Neural cell (in vitro differentiated cells): ENCODE measurements around the gene SLC9A6.

Experiments
- EZH2 ChIP-seq: fragments of 200-600, 300-800 bp; shearing (Covaris generic), sonication (generic); IDR thresholded peaks from 2 replicates; pipeline ENCODE4 v1.6.1; 2014; ENCODE audit warnings: antibody characterized with exemption, low read length, borderline replicate concordance, mild to moderate bottlenecking; ENCODE audit not compliant: insufficient read depth, poor library complexity, severe bottlenecking
- POLR2AphosphoS5 ChIP-seq: IDR thresholded peaks from 2 replicates; pipeline ENCODE4 v1.6.1; 2012
- TAF1 ChIP-seq: IDR thresholded peaks from 2 replicates; pipeline ENCODE4 v1.6.1; 2012; ENCODE audit warnings: low read depth
- TF ChIP-seq, protein P1 (sequence below): fragments of 450-650 bp; IDR thresholded peaks from 2 replicates; pipeline ENCODE4 v1.5.1; 2014; ENCODE audit warnings: antibody characterized with exemption, mild to moderate bottlenecking, moderate library complexity; ENCODE audit not compliant: poor library complexity, severe bottlenecking
- TF ChIP-seq, protein P2 (sequence below): IDR thresholded peaks from 2 replicates; pipeline ENCODE4 v1.6.1; 2012; ENCODE audit warnings: borderline replicate concordance

DNA sequence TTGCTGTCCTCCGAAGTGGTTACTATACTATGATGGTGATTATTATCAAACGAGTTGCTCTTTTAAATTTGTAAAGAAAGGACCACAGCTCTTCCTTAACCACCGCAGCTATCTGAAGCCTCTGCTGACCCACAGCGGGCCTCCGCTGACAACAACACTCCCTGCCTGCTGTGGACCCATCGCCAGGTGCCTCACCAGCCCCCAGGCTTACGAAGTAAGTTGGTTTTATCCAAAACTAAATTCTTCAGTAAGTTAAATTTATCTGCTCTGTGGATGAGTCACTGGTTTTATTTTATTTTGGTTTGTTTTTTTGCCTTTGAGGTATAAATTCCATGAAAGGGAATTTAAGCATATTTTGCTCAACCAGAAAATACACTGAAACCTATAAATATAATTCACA, 54.7 kb downstream of the SLC9A6 start:
- TF ChIP-seq, protein P1, sequence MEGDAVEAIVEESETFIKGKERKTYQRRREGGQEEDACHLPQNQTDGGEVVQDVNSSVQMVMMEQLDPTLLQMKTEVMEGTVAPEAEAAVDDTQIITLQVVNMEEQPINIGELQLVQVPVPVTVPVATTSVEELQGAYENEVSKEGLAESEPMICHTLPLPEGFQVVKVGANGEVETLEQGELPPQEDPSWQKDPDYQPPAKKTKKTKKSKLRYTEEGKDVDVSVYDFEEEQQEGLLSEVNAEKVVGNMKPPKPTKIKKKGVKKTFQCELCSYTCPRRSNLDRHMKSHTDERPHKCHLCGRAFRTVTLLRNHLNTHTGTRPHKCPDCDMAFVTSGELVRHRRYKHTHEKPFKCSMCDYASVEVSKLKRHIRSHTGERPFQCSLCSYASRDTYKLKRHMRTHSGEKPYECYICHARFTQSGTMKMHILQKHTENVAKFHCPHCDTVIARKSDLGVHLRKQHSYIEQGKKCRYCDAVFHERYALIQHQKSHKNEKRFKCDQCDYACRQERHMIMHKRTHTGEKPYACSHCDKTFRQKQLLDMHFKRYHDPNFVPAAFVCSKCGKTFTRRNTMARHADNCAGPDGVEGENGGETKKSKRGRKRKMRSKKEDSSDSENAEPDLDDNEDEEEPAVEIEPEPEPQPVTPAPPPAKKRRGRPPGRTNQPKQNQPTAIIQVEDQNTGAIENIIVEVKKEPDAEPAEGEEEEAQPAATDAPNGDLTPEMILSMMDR: no peak
- no peak for TF ChIP-seq TAF1
- no peak for TF ChIP-seq EZH2
- no peak for TF ChIP-seq POLR2AphosphoS5
- TF ChIP-seq, protein P2, sequence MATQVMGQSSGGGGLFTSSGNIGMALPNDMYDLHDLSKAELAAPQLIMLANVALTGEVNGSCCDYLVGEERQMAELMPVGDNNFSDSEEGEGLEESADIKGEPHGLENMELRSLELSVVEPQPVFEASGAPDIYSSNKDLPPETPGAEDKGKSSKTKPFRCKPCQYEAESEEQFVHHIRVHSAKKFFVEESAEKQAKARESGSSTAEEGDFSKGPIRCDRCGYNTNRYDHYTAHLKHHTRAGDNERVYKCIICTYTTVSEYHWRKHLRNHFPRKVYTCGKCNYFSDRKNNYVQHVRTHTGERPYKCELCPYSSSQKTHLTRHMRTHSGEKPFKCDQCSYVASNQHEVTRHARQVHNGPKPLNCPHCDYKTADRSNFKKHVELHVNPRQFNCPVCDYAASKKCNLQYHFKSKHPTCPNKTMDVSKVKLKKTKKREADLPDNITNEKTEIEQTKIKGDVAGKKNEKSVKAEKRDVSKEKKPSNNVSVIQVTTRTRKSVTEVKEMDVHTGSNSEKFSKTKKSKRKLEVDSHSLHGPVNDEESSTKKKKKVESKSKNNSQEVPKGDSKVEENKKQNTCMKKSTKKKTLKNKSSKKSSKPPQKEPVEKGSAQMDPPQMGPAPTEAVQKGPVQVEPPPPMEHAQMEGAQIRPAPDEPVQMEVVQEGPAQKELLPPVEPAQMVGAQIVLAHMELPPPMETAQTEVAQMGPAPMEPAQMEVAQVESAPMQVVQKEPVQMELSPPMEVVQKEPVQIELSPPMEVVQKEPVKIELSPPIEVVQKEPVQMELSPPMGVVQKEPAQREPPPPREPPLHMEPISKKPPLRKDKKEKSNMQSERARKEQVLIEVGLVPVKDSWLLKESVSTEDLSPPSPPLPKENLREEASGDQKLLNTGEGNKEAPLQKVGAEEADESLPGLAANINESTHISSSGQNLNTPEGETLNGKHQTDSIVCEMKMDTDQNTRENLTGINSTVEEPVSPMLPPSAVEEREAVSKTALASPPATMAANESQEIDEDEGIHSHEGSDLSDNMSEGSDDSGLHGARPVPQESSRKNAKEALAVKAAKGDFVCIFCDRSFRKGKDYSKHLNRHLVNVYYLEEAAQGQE: no peak
